Upper lobe of right lung (tissue), 1 donor: ENCODE measurements around the gene KIAA1755. TPM values are rescaled to one million over a fixed set of nuclear protein-coding genes. Genes with fewer than 3 reads are reported as not detected.

Experiments used
- ATAC-seq: fragments of 200-7000 bp; cut with Tn5 transposase; one replicate; pipeline ENCODE4 v1.9.1; 2020; ENCODE audit warnings: mild to moderate bottlenecking, moderate library complexity
- DNase-seq: peaks from one replicate; pipeline ENCODE4 v3.0.0-alpha.2; 2020
- H3K27ac ChIP-seq: fragments of 200-600 bp; one replicate; pipeline ENCODE4 v1.8.0; 2022
- H3K27me3 ChIP-seq: fragments of 200-600 bp; one replicate; pipeline ENCODE4 v1.8.0; 2022; ENCODE audit warnings: mild to moderate bottlenecking
- H3K36me3 ChIP-seq: fragments of 200-600 bp; one replicate; pipeline ENCODE4 v1.8.0; 2022
- H3K4me1 ChIP-seq: fragments of 200-600 bp; one replicate; pipeline ENCODE4 v1.8.0; 2022
- H3K4me3 ChIP-seq: fragments of 200-600 bp; one replicate; pipeline ENCODE4 v1.8.0; 2022; ENCODE audit warnings: mild to moderate bottlenecking
- H3K9me3 ChIP-seq: fragments of 200-600 bp; one replicate; pipeline ENCODE4 v1.8.0; 2022
- CTCF ChIP-seq: fragments of 200-600 bp; IDR thresholded peaks from one replicate; pipeline ENCODE4 v1.8.0; 2022; ENCODE audit warnings: antibody characterized with exemption
- intact Hi-C: fragments of 100-400 bp; cut with DNase I; formaldehyde crosslinking; loops from one replicate; pipeline ENCODE4 v1.11.0; 2022
- total RNA-seq: library from RNA; stranded (reverse); fragmentation: NEBNext Ultra II Directional; extraction: Animal tissue kit (Norgen Biotek cat#: 25700); gene quantifications from one replicate; pipeline ENCODE4 v1.2.1, GENCODE V29; 2021
- donor health status: DM: no; HTN: yes; CAD: no; lungs with severe emphysema.

Gene KIAA1755
- total RNA-seq, 1 donor from 2014 or later = 2.3 TPM

- DNase-seq = peak; percentile 45
- H3K27me3 ChIP-seq = no peaks in the 10 kb centered on the region
- H3K4me3 ChIP-seq = no peak overlapping the region
- intact Hi-C loops = no loop called here
- H3K9me3 ChIP-seq = no peaks in the 10 kb centered on the region
- H3K4me1 ChIP-seq = no peaks in the 10 kb centered on the region
- ATAC-seq = no peak
- H3K27ac ChIP-seq = no peak overlapping the region
- TF ChIP-seq CTCF = no peak
- no peaks in the 10 kb centered on the region for H3K36me3 ChIP-seq
Observed at GRCh38 chr20:38211200-38212097, 49.1 kb downstream of the KIAA1755 start.

- Histone ChIP-seq H3K27me3 (no peaks in the 10 kb centered on the region), H3K4me3 (no peak overlapping the region), H3K36me3 (no peaks in the 10 kb centered on the region), H3K9me3 (no peaks in the 10 kb centered on the region), H3K4me1 (no peaks in the 10 kb centered on the region), H3K27ac (no peak overlapping the region)
- DNase-seq (peak; percentile 38), ATAC-seq (no peak)
- intact Hi-C loops = no loop called here
- no peak for TF ChIP-seq CTCF
Observed at GRCh38 chr20:38210741-38211140, 49.8 kb downstream of the KIAA1755 start.

GRCh38 chr20:38209736-38210405 is 50.7 kb downstream of the KIAA1755 start:
- Histone ChIP-seq H3K27ac (no peak overlapping the region), H3K36me3 (no peaks in the 10 kb centered on the region), H3K4me3 (no peak overlapping the region), H3K27me3 (no peaks in the 10 kb centered on the region), H3K9me3 (no peaks in the 10 kb centered on the region), H3K4me1 (no peaks in the 10 kb centered on the region)
- no peak for TF ChIP-seq CTCF
- no peak for ATAC-seq
- intact Hi-C loops = no loop called here
- DNase-seq = peak; percentile 18

GRCh38 chr20:38209054-38209675 is 51.4 kb downstream of the KIAA1755 start:
- intact Hi-C loops = no loop called here
- peak; percentile 34 for DNase-seq
- no peak for TF ChIP-seq CTCF

GRCh38 chr20:38208523-38208922 is 52.0 kb downstream of the KIAA1755 start:
- no peak for TF ChIP-seq CTCF
- H3K4me3 ChIP-seq = no peak overlapping the region
- no peaks in the 10 kb centered on the region for H3K9me3 ChIP-seq
- intact Hi-C loops = no loop called here
- H3K27ac ChIP-seq = no peak overlapping the region
- ATAC-seq = no peak
- no peaks in the 10 kb centered on the region for H3K36me3 ChIP-seq
- no peaks in the 10 kb centered on the region for H3K27me3 ChIP-seq
- DNase-seq = peak; percentile 3
- H3K4me1 ChIP-seq = no peaks in the 10 kb centered on the region

More at GRCh38 chr20:38209054-38209675, 51.4 kb downstream of the KIAA1755 start:
- H3K9me3 ChIP-seq = no peaks in the 10 kb centered on the region
- H3K27ac ChIP-seq = no peak overlapping the region
- no peaks in the 10 kb centered on the region for H3K4me1 ChIP-seq
- H3K4me3 ChIP-seq = no peak overlapping the region
- ATAC-seq = no peak
- H3K27me3 ChIP-seq = no peaks in the 10 kb centered on the region
- H3K36me3 ChIP-seq = no peaks in the 10 kb centered on the region
